NCI-H748 treated with DMSO at 0.1 percent for 48 hours (cell line): ENCODE measurements around the gene TBC1D9B.

Source experiments
- DNase-seq: peaks from one replicate; lab custom pipeline; 2025; lab: John Stamatoyannopoulos, UW

Gene TBC1D9B

DNA sequence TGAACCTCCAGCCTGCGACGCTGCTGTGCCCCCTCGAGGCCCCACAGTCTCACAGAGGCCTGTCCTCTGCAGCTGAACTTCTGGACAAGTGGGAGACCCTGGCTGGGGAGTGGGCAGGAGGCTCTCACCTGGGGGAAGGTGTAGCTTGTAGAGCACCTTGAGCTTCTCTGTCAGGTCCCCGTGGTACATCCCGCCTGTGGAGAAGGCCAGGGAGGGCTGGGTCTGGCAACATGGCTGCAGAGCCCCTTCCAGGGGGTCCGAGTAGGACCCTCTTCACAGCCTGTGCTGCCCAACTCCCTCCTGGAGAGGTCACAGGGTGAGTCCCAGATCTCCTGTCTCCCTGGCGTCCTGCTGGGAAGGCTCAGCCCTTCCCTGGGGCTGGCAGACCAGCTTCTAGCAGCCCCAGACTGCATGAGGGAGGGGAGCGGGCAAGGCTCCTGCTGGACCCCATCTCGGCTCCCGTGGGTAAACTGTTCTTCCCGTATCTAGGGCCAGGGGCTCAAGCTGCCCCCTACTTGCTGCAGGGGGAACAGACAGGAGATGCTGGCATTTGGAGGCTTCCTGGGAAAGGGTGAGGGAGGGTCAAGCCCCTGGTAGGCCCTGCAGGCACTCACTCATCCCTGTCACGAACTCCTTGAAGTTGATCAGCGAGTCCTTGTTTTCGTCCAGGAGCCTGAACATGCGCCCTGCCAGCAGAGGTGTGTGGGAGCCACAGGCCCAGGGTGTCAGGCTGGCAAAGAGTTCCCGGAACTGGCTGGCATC lies 37.9 kb downstream of the TBC1D9B start:
- DNase-seq: no peak

GRCh38 chr5:179869101-179869500 lies 38.6 kb downstream of the TBC1D9B start:
- no peak for DNase-seq

DNA sequence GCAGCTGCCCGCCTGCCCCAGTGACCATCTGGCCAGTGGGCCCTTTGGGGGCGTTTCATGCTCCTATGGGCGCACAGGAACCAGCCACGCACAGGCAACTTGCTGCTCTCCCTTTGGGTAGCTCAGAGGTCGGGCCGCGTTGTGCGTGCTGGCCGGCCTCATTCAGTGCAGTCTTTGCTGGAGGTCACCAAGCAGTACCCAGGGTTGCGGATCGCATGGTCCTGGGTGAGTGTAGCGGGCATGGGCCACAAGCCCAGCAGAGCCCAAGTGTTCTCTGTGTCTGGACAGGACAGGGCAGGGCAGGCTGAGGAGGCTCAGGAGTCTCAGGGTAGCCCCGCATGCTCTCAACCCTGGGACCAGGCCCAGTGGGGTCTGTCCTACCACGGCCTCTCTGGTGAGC lies 39.2 kb downstream of the TBC1D9B start:
- no peak for DNase-seq

GRCh38 chr5:179867476-179867875 lies 40.2 kb downstream of the TBC1D9B start:
- no peak for DNase-seq

GRCh38 chr5:179867079-179867465 lies 40.6 kb downstream of the TBC1D9B start:
- no peak for DNase-seq

- DNase-seq: no peak
These were observed 41.2 kb downstream of the TBC1D9B start for GRCh38 chr5:179866241-179867078.

DNA sequence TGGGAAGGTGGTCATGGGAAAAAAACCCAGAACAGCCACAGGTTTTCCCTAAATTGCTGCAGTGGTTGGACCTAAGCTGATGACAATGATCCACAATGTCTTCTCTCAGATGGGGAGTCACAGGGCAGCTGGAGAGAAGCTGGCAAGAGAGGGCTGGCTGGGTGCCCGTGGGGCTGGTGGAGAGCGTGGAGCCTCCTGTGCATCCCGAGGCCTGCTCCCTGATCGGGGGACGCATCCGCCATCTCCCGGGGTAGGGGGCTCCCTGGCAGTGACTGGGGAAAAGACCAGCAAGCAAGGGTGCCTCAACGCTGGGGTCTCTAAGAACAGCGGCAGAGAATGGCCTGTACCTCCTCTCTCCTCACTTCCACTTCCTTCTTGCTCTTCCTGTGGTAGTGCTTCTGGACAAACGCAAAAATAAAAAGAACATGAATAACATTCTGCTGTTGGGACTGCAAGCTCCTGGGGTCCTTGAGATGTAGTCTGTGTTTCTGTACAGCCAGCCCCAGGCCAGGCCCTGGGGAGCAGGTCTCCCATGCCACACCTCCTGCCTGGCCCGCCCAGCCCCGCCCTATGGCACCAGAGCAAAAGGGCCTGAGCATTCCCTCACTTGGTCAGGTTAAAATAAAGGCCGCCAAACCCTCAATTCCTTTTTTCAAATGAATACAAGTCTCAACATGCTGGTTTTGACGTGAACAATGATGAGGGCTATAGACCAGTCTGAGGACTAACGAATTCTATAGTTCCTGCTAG lies 42.0 kb downstream of the TBC1D9B start:
- no peak for DNase-seq

DNA sequence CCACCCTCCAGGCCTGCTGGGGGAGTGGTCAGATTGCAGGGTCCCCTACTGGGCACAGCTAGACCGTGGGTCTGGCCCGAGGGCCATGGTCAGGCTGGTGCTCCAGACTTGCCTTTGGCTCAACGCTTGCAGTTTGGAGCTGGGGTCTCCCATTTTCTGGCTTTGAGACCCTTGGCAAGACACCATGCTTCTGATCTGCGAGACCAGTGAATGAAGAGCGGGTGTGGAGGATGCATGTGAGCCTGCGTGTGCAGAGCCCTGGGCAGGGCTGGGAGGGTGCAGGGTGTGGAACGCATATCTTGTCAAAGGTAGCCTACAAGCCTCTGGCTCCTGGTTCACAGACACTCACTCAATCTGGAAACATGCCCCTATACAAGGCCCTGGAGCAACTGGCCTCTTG lies 43.0 kb downstream of the TBC1D9B start:
- no peak for DNase-seq

DNA sequence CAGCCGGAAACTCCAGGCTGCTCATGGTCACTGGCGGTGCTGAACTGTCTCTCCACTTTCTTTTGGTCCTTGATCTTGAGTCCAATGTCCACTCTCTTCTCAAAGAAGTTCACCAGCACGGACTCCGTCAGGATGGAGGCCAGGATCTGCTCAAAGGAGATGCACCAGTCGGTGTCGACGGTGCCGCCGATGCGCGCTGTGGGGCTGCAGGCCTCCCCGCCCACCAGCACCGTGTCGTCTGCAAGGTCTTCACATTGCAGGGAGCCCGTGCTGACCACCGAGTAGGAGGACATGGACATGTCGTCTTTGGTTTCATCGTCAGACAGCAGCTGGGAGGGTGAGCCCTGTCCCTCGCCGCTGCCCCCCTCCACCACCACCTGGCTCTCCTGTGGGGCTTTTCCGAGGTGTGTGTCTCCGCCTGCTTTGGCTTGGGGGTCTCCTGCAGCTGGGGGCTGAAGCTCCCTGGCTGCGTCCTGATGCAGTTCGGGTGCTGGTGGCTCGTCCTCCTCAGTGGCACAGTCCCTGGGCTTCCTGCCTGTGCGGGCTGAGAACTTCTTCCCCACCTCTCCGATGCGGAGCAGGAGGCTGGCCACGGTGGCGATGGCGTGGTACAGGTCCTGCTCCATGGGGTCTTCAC lies 44.1 kb downstream of the TBC1D9B start:
- DNase-seq: no peak

- no peak for DNase-seq
These were observed 44.8 kb downstream of the TBC1D9B start for GRCh38 chr5:179862891-179863290.

DNA sequence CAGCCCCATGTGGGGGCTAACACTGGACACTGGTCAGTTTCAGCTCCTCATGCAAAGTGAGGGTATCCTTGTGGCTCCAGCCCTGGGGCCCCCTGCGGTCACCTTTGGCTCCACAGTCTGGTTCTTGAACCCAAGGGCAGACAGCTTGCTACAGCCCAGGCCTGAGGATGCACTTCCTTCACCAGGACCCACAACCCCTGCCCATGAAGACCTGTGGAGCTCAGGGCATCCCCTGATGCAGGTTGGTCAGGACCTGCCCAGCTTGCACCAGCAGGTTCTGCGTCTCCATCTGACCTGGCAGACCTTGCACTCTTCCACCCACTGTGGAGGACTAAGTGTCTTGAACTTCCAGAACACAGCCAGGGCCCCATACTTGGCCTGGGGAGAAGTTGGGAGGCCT lies 45.4 kb downstream of the TBC1D9B start:
- DNase-seq: no peak

DNA sequence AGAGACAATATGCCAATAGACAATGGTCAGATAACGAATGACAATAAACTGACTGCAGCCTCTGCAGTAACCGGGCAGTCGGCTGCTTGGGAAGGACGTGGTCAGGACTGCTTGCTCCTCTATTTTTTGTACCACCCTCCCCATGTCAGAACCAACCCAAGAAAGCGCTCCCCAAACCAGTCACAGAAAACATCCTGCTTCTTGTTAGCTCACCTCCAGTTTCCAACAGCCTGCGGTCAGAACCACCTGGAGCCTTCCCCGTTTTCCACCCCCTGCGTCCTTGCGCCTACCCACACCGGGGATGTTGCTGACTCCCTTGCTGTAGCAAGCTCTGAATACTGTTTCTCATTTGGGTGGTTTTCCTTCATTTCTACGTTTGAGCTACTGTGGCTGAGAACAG lies 47.4 kb downstream of the TBC1D9B start:
- no peak for DNase-seq

DNA sequence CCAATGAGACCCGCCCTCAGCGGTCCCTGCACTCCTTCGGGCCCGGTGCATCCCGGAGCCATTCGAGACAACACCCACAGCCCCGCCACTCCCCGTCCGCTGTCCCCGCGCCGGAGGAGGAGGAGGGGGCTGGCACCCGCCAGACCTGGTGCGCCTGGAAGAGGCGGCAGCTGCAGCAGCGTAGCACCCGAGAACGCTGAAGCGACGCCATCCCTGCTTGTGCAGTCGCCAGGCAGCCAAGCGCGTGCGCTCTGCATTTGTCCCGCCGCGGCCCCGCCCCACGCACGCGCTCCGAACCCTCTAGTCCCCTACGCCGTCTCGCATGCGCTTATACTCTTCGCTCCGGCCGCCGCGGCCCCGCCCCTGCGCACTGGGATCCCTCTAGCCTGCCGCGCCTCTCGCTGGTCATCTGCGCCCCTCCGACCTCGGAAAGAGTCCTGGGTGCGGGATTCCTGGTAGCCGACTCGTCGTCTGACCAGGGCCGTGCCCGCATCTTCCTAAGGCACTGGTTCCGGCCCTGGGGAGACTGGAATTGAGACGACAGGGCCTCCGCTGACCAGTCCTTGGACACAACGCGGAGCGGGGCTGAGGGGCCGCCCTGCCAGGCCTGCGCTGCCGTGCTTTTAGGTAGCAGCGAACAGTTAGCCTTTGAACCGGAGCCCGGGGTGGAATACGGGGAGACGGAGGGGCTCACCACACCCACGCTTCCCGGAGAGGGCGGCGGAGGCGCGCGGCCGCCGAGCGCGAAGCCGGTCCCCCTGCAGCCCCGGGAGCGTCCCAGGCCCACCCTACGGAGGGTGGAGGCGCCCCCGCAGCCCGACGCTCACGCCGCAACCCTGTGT lies 48.9 kb downstream of the TBC1D9B start, which contains the start of gene MRNIP:
MRNIP (minus strand) TSS at position 232 of the 842 bp plus-strand sequence; CDS start at position 211, 21 bp downstream.
- peak; percentile 94 for DNase-seq

GRCh38 chr5:179858241-179858585 lies 49.5 kb downstream of the TBC1D9B start:
- DNase-seq: peak; percentile 79

DNA sequence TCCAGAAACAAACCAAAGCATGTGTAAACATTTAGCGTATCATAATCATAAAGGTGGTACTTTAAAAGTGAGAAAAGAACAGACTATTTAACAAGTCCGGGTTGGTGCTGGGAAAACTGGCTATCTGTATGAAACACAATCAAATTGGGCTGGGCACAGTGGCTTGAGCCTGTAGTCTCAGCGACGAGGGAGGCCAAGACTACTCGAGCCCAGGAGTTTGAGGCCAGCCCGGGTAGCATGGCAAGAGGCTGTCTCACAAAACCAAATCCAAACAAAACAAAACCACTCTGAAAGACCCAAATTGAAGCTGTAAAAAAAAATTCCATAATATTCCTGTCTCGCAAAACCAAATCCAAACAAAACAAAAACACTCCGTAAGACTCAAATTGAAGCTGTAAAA lies 53.3 kb downstream of the TBC1D9B start:
- no peak for DNase-seq

DNA sequence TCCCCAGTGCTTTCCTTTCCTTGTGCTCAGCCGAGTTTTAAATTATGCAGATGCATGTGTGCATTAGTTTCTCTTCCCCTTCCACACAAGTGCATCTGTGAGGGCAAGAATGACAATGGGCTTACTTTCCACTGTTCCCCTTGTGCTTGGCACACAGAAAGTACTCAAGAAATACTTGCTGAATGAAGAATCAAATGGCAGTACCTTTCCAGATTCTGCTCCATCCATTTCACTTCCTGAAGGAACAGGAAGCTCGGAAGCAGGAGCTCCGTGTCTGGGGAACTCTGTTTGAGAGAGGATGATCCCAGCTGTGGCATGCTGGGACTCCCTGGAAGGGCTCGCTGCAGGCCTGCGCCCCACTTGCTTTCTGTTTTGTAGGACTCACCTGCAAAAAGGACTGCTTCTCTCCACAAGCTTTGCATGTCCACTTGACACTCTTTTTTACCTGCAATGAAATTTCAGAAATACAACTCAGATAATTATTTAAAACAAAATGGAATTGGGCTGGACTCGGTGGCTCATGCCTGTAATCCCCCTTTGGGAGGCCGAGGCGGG lies 54.6 kb downstream of the TBC1D9B start:
- DNase-seq: no peak

GRCh38 chr5:179841621-179842020 lies 66.1 kb downstream of the TBC1D9B start:
- DNase-seq: no peak

- DNase-seq: no peak
These were observed 66.9 kb downstream of the TBC1D9B start for GRCh38 chr5:179840766-179841165.

GRCh38 chr5:179840321-179840720 lies 67.4 kb downstream of the TBC1D9B start:
- DNase-seq: no peak

- DNase-seq: no peak
These were observed 68.1 kb downstream of the TBC1D9B start for GRCh38 chr5:179839328-179840256.
